ENCODE results near the gene ST6GALNAC1.

The ST6GALNAC1 gene

DNA sequence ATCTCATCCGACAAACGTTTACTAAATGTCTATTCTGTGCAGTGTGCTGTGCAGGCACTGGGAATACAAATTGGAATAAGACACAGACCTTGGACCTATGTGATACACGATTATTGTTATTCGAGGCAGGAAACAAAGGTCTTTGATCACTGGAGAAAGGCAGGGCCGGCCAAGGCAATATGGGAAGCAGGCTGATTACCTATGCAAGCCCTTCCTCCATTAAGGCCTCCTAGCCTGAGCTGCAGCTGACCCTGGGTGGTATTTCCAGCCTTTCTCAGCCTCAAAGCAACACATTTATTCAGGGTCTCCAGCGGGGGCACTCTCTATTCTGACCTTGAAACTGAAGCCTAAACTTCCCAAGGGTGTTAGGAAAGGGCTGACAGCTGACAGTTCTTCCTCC is 13.4 kb downstream of the ST6GALNAC1 start:
- no peak for DNase-seq (ENCODE audit: extremely low read depth, low read depth)
- H3K4me3 ChIP-seq (replicated peaks; ENCODE audit: low read depth, low read length) = no peak overlapping the region
- TF ChIP-seq, protein P1, sequence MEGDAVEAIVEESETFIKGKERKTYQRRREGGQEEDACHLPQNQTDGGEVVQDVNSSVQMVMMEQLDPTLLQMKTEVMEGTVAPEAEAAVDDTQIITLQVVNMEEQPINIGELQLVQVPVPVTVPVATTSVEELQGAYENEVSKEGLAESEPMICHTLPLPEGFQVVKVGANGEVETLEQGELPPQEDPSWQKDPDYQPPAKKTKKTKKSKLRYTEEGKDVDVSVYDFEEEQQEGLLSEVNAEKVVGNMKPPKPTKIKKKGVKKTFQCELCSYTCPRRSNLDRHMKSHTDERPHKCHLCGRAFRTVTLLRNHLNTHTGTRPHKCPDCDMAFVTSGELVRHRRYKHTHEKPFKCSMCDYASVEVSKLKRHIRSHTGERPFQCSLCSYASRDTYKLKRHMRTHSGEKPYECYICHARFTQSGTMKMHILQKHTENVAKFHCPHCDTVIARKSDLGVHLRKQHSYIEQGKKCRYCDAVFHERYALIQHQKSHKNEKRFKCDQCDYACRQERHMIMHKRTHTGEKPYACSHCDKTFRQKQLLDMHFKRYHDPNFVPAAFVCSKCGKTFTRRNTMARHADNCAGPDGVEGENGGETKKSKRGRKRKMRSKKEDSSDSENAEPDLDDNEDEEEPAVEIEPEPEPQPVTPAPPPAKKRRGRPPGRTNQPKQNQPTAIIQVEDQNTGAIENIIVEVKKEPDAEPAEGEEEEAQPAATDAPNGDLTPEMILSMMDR (IDR thresholded peaks at IDR 0.05; ENCODE audit: low read depth, low read length, missing control alignments) = no peak

DNA sequence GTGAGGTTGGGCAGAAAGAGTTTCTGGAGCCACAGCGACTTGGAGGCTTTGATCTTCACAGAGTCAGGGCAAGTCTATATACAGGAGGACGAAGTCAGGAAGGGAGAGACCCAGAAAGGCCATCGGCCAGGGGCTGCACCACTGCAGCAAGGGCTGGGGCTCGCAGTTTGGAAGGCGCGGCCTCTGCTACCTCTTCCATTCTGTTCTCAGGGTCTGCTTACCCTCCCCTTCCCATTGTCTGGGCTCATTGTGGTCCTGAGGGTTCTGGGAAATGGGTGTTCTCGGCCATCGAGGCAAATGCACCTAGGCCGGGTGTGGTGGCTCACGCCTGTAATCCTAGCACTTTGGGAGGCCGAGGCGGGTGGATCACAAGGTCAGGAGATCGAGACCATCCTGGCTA is 16.0 kb downstream of the ST6GALNAC1 start:
- DNase-seq (ENCODE audit: extremely low read depth, low read depth) = no peak
- TF ChIP-seq, protein P1 (IDR thresholded peaks at IDR 0.05; ENCODE audit: low read depth, low read length, missing control alignments) = no peak
- H3K4me3 ChIP-seq (replicated peaks; ENCODE audit: low read depth, low read length) = no peak overlapping the region

DNA sequence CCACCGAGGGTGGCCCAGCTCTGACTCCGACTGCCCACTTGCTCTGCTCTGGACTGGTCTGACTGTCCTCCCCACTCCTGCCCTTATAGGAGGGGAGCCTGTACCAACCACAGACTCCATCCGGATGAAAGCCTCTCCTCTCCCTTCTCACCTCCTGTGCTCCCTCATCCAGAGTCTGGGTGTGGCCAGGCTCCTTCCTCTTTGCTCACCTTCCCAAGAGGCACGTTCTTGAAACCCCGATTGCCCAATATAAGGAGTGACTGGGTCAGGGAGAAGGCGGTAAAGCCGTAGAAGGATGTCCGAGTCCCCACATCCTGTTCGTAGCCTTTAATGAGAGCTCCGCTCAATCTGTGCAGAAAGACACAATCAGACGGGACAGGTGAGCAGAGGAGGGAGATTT is 17.1 kb downstream of the ST6GALNAC1 start:
- TF ChIP-seq, protein P1 (IDR thresholded peaks at IDR 0.05; ENCODE audit: low read depth, low read length, missing control alignments) = no peak
- DNase-seq (ENCODE audit: extremely low read depth, low read depth) = no peak
- no peak overlapping the region for H3K4me3 ChIP-seq (replicated peaks; ENCODE audit: low read depth, low read length)

DNA sequence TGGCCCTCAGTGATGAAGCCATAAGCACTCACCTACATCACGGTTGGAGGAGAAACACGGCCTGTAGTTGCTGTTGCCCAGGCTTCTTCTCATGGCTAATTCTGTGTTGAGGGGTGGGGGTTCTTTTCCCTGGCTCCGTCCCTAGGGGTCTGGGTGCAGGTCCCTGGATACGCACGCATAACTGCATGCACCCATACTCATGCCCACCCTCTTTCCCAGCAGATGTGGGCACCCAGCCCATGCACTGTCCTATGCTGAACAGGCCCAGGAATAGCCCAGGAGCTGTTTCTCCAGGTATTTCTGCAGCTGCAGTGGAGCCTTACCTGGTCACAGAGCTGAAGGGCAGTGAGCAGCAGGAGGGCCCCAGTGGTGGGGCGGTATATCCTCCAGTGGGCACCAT is 18.1 kb downstream of the ST6GALNAC1 start:
- TF ChIP-seq, protein P1 (IDR thresholded peaks at IDR 0.05; ENCODE audit: low read depth, low read length, missing control alignments) = no peak
- no peak overlapping the region for H3K4me3 ChIP-seq (replicated peaks; ENCODE audit: low read depth, low read length)
- no peak for DNase-seq (ENCODE audit: extremely low read depth, low read depth)

DNA sequence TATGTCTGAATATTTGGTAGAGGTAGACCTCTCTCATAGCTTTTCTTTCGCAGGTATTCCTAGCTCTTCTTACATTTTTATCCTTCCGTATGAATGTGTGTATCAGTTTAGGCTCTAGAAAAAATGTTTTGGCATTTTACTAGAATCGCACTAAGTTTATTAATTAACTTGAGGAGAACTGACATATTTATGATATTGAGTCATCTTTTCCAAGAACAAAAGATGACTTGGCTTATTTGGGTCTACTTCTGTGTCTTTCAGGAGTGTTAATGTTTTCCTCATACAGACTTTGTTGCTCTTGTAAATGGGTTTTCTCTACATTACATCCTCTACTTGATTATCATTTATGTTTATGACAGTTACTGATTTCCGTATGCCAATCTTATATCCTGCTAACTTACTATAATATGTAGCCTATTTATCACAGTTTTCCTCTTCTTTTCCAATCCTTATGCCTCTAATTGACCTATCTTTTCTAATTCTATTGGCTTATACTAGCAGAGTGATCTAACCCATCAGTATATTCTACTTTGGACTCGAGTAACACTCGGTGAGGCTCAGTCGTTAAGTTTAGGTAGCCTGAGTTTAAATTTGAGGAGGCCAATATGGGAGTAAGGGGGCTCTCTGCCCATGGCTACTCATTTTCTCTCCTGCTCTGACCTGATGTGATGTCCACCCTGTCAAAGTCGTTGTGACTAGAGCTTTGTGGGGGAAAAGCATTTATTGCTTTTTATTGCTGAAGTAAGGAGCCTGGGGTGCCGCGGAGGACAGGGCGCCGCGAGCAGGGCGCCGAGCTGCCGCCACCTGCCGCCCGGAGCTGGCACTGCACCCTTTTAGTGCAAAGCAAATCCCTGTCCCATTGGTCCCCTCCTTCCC is 20.0 kb downstream of the ST6GALNAC1 start:
- H3K4me3 ChIP-seq (replicated peaks; ENCODE audit: low read depth, low read length) = no peak overlapping the region
- TF ChIP-seq, protein P1 (IDR thresholded peaks at IDR 0.05; ENCODE audit: low read depth, low read length, missing control alignments) = peak; percentile 93
- DNase-seq (ENCODE audit: extremely low read depth, low read depth) = no peak

DNA sequence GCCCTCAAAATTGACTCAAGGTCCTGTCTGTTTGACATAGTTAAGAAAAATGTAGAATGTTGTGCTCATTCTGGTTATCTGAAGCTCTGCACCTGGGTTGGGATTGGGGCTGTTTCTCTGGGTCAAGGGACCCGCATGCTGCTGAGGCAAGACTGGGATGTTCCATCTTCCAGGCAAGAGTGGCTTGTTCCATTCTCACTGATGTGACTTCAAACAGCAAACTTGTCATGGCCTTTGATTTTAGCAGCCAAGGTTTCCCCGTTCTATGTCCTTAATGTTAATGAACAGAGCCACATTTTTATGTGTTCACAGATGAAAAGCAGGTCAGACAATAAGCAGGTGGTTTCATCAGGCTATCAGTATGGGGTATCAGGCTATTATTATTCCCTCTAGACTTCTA is 25.7 kb downstream of the ST6GALNAC1 start:
- H3K4me3 ChIP-seq (replicated peaks; ENCODE audit: low read depth, low read length) = no peak overlapping the region
- DNase-seq (ENCODE audit: extremely low read depth, low read depth) = no peak
- TF ChIP-seq, protein P1 (IDR thresholded peaks at IDR 0.05; ENCODE audit: low read depth, low read length, missing control alignments) = no peak

Measured in HFF-Myc (cell line).